PC-3 (cell line): Measurements from ENCODE around the gene BLMH. TPM values are rescaled to one million over a fixed set of nuclear protein-coding genes. Genes with fewer than 3 reads are reported as not detected.

Experiments used
- ATAC-seq: fragments of 200-7000 bp; cut with Tn5 transposase; 2 replicates; pipeline ENCODE4 v1.9.1; 2020; ENCODE audit warnings: mild to moderate bottlenecking, moderate library complexity
- BruUV-seq: library from RNA; stranded (reverse); fragments of 400-500 nt; replicated peaks from 2 replicates; lab custom pipeline; 2021; lab: Mats Ljungman, UMichigan
- CTCF ChIA-PET: fragments of 300-600 bp; sonication (Branson Sonifier 250); formaldehyde crosslinking; loops from one replicate; lab custom pipeline; 2022; ENCODE audit warnings: antibody characterized with exemption; lab: Charles Lee
- POLR2A ChIA-PET: fragments of 300-600 bp; sonication (Branson Sonifier 250); formaldehyde crosslinking; loops from one replicate; lab custom pipeline; 2022; ENCODE audit warnings: antibody characterized with exemption; ENCODE audit not compliant: unreplicated experiment; lab: Charles Lee
- DNase-seq: peaks from one replicate; pipeline ENCODE4 v3.0.0-alpha.2; 2015
- H2AFZ ChIP-seq: fragments of 300-600 bp; sonication (generic); 2 replicates; pipeline ENCODE4 v1.6.0; 2016; ENCODE audit warnings: antibody characterized with exemption, low read length
- H3F3A ChIP-seq: fragments of 300-600 bp; sonication (generic); one replicate; pipeline ENCODE4 v1.6.0; 2017; ENCODE audit warnings: antibody characterized with exemption, low read length, control low read depth, mild to moderate bottlenecking; ENCODE audit not compliant: unreplicated experiment
- H3K27ac ChIP-seq: fragments of 300-600 bp; sonication (generic); 2 replicates; pipeline ENCODE4 v1.5.1; 2016; ENCODE audit warnings: mild to moderate bottlenecking, low read length
- H3K27me3 ChIP-seq: fragments of 300-600 bp; sonication (generic); 2 replicates; pipeline ENCODE4 v1.6.1; 2016; ENCODE audit warnings: low read length, mixed read lengths
- H3K36me3 ChIP-seq: fragments of 300-600 bp; sonication (generic); 2 replicates; pipeline ENCODE4 v1.6.1; 2016; ENCODE audit warnings: low read depth, mixed run types, low read length, mixed read lengths
- H3K4me1 ChIP-seq: fragments of 300-600 bp; sonication (generic); 2 replicates; pipeline ENCODE4 v1.5.1; 2016; ENCODE audit warnings: low read length; ENCODE audit not compliant: insufficient read depth
- H3K4me2 ChIP-seq: fragments of 300-600 bp; sonication (generic); 2 replicates; pipeline ENCODE4 v1.6.0; 2016; ENCODE audit warnings: low read length
- H3K4me3 ChIP-seq: fragments of 300-600 bp; sonication (generic); 2 replicates; pipeline ENCODE4 v1.5.1; 2016; ENCODE audit warnings: mild to moderate bottlenecking, low read length, mixed read lengths
- H3K79me2 ChIP-seq: fragments of 300-600 bp; sonication (generic); 2 replicates; pipeline ENCODE4 v1.6.1; 2017; ENCODE audit warnings: low read length, mixed read lengths
- H3K9ac ChIP-seq: fragments of 300-600 bp; sonication (generic); 2 replicates; pipeline ENCODE4 v1.6.0; 2016; ENCODE audit warnings: mild to moderate bottlenecking, low read length
- H3K9me2 ChIP-seq: fragments of 300-600 bp; sonication (generic); replicated peaks from 2 replicates; pipeline ENCODE4 v1.6.1; 2016; ENCODE audit warnings: mixed run types, low read length, mixed read lengths
- H3K9me3 ChIP-seq: fragments of 300-600 bp; sonication (generic); 2 replicates; pipeline ENCODE4 v1.6.1; 2016; ENCODE audit warnings: low read length, mixed read lengths
- H4K20me1 ChIP-seq: fragments of 300-600 bp; sonication (generic); 2 replicates; pipeline ENCODE4 v1.6.1; 2016; ENCODE audit warnings: low read length, mixed read lengths
- EZH2 ChIP-seq: fragments of 300-600 bp; sonication (generic); IDR thresholded peaks from one replicate; pipeline ENCODE4 v1.6.1; 2017; ENCODE audit warnings: antibody characterized with exemption, mild to moderate bottlenecking, low read length; ENCODE audit not compliant: unreplicated experiment
- EZH2phosphoT487 ChIP-seq: fragments of 300-600 bp; sonication (generic); IDR thresholded peaks from 2 replicates; pipeline ENCODE4 v1.6.1; 2018; ENCODE audit warnings: mild to moderate bottlenecking, antibody characterized with exemption, low read length, borderline replicate concordance
- intact Hi-C: fragments of 100-400 bp; cut with micrococcal nuclease; formaldehyde crosslinking; loops from 2 replicates; pipeline ENCODE4 v1.9.0; 2023
- total RNA-seq: library from RNA; depleted of rRNA; stranded (reverse); fragments of >200 nt; gene quantifications from 2 replicates; pipeline ENCODE4 v1.2.3, GENCODE V29; 2014
- TF ChIP-seq, protein P1 (sequence below): fragments of 300-600 bp; sonication (generic); conservative IDR thresholded peaks from 2 replicates; pipeline ENCODE4 v1.5.1; 2017; ENCODE audit warnings: antibody characterized with exemption, low read depth, mild to moderate bottlenecking, low read length

Gene BLMH
- total RNA-seq, 1 experiment from 2014 or later = 15.9 TPM

DNA sequence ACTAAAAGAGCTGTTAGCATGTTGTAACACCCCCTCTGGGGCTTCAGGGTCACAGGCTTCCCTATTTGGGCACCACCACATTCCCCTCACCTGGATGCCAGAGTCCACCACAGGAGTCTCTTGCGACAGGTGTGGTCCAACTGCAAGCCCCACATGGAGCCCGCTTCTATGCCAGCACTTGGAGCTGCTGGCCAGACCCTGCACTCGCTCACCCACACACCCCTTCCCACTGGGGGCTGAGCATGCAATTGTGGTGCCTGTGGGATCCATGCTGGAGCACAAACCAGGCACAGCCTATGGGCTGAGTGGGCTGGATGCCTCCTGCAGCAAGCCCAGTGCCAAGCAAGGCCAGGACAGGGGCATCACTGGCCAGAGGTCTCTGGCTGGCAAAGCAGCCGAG lies 6.0 kb upstream of the BLMH start:
- Histone ChIP-seq H3K79me2 (no peaks in the 10 kb centered on the region), H3K36me3 (no peaks in the 10 kb centered on the region), H3K27me3 (no peaks in the 10 kb centered on the region), H3K4me1 (no peaks in the 10 kb centered on the region), H3K9me3 (no peaks in the 10 kb centered on the region), H3K4me2 (no peak overlapping the region), H3K4me3 (no peak overlapping the region), H4K20me1 (no peaks in the 10 kb centered on the region), H2AFZ (no peak overlapping the region), H3K27ac (no peak overlapping the region), H3F3A (no peaks in the 10 kb centered on the region), H3K9ac (no peak overlapping the region), H3K9me2 (no peaks in the 10 kb centered on the region)
- intact Hi-C loops = no loop called here
- no peak for TF ChIP-seq EZH2
- no peak for TF ChIP-seq EZH2phosphoT487
- TF ChIP-seq, protein P1, sequence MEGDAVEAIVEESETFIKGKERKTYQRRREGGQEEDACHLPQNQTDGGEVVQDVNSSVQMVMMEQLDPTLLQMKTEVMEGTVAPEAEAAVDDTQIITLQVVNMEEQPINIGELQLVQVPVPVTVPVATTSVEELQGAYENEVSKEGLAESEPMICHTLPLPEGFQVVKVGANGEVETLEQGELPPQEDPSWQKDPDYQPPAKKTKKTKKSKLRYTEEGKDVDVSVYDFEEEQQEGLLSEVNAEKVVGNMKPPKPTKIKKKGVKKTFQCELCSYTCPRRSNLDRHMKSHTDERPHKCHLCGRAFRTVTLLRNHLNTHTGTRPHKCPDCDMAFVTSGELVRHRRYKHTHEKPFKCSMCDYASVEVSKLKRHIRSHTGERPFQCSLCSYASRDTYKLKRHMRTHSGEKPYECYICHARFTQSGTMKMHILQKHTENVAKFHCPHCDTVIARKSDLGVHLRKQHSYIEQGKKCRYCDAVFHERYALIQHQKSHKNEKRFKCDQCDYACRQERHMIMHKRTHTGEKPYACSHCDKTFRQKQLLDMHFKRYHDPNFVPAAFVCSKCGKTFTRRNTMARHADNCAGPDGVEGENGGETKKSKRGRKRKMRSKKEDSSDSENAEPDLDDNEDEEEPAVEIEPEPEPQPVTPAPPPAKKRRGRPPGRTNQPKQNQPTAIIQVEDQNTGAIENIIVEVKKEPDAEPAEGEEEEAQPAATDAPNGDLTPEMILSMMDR = no peak
- ATAC-seq (no peak), DNase-seq (no peak)
- no TSS peak for BruUV-seq
- ChIA-PET CTCF (interaction anchor here (0.7 kb wide), 1 partner anchor 135 kb away, joined by 3 read pairs; no protein-coding TSS in a partner anchor), POLR2A (no interaction called here)

DNA sequence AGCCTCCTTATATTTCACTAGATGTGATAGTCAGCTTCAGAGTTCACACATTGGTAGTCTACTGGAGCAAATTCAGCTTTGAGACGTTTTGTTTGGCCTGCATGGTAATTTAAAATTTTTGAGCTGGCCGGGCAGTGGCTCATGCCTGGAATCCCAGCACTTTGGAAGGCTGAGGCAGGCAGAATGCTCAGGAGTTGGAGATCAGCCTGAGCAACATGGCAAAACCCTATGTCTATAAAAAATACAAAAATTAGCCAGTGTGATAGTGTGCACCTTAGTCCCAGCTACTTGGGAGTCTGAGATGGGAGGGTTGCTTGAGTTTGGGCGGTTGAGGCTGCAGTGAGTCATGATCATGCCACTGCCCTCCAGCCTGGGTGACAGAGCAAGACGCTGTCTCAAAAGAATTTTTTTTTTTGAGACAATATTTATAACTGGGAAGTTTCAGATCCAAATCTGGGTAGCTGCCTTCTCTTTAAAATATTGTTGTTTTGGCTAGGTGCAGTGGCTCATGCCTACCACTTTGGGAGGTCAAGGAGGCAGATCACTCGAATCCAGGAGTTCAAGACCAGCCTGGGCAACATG lies 4.8 kb upstream of the BLMH start:
- Histone ChIP-seq H3K9me2 (no peaks in the 10 kb centered on the region), H3K9ac (no peak overlapping the region), H3K27ac (no peak overlapping the region), H3K27me3 (no peaks in the 10 kb centered on the region), H3K4me3 (no peak overlapping the region), H3F3A (no peaks in the 10 kb centered on the region), H3K79me2 (no peaks in the 10 kb centered on the region), H3K4me2 (no peak overlapping the region), H3K9me3 (no peaks in the 10 kb centered on the region), H4K20me1 (no peaks in the 10 kb centered on the region), H3K4me1 (no peaks in the 10 kb centered on the region; the same call in 1 of the 2 replicates), H2AFZ (no peak overlapping the region), H3K36me3 (no peaks in the 10 kb centered on the region)
- intact Hi-C loops = no loop called here
- ATAC-seq (no peak), DNase-seq (no peak)
- TF ChIP-seq, protein P1 = no peak
- TF ChIP-seq EZH2 (no peak), EZH2phosphoT487 (no peak)
- POLR2A ChIA-PET = no interaction called here
- CTCF ChIA-PET = interaction anchor here (0.6 kb wide), 1 partner anchor 40 kb away, joined by 3 read pairs; no protein-coding TSS in a partner anchor
- BruUV-seq = no TSS peak

DNA sequence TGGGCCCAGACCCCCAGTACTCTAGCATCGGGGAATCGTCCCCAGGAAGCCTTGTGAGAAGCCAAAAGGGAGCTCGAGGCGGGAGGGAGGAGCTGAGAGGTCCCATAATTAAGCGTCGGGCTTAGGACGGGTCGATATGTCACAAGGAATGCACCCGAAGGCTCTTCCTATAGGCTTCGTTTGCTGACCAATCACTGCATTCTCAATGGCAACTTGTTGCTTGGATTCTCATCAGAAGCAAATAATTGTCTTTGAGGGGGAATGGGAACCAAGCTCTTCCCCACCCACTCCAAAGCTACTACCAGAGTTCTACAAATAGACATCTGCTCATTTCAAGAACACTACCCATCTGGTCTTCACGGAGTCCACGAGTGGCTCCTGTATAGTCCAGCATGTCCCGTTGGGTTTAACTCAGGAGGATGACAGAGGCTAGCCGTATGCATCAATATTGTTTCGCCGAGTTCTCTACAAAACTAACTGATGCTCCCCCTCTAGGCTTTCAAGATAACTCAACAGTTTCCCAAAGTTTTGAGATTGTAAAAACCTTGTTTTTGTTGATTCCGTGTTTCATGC lies 628 bp upstream of the BLMH start:
- H3K4me1 ChIP-seq = peaks cover 9% of the 10 kb centered on the region
- H3K9me2 ChIP-seq = no peaks in the 10 kb centered on the region
- TSS peak; percentile 28 for BruUV-seq
- H3K9me3 ChIP-seq = no peaks in the 10 kb centered on the region
- no peak for DNase-seq
- TF ChIP-seq, protein P1 = no peak
- no peak for TF ChIP-seq EZH2
- no peak for TF ChIP-seq EZH2phosphoT487
- peak overlapping the region; percentile 84 for H3K9ac ChIP-seq
- peak overlapping the region; percentile 97 for H2AFZ ChIP-seq
- no peak overlapping the region for H3K27ac ChIP-seq
- no peaks in the 10 kb centered on the region for H3F3A ChIP-seq
- peak overlapping the region; percentile 89 for H3K4me2 ChIP-seq
- peak overlapping the region; percentile 96 for H3K4me3 ChIP-seq
- intact Hi-C loops = no loop called here
- CTCF ChIA-PET = no interaction called here
- H3K36me3 ChIP-seq = peaks cover 4% of the 10 kb centered on the region; the same call in 1 of the 2 replicates
- H3K79me2 ChIP-seq = peaks cover 25% of the 10 kb centered on the region
- POLR2A ChIA-PET = no interaction called here
- no peaks in the 10 kb centered on the region for H3K27me3 ChIP-seq
- H4K20me1 ChIP-seq = no peaks in the 10 kb centered on the region
- peak; percentile 12; the same call in 1 of the 2 replicates for ATAC-seq
